DND-41 (cell line): ENCODE data around the gene MOBP.
"Not testable (repeated sequence)": the region's sequence is repeated elsewhere in the genome, so short reads cannot be mapped to it uniquely, and the experiment has no call there.

ENCODE experiments used
- ATAC-seq: fragments of 200-7000 bp; cut with Tn5 transposase; 3 replicates; pipeline ENCODE4 v1.9.1; 2021; ENCODE audit warnings: low read depth; ENCODE audit not compliant: insufficient read depth
- DNase-seq: peaks from one replicate; pipeline ENCODE4 v3.0.0-alpha.2; 2020
- H2AFZ ChIP-seq: 2 replicates; pipeline ENCODE4 v1.6.0; 2012; ENCODE audit warnings: low read depth, low read length
- H3K27ac ChIP-seq: 2 replicates; pipeline ENCODE4 v1.5.1; 2012; ENCODE audit warnings: low read length, inconsistent platforms
- H3K27me3 ChIP-seq: fragments of 200-600 bp; sonication (generic); 2 replicates; pipeline ENCODE4 v1.6.0; 2012; ENCODE audit warnings: low read length, mild to moderate bottlenecking, inconsistent platforms; ENCODE audit not compliant: insufficient read depth, poor library complexity
- H3K36me3 ChIP-seq: 2 replicates; pipeline ENCODE4 v1.5.1; 2012; ENCODE audit warnings: low read length, inconsistent platforms; ENCODE audit not compliant: insufficient read depth
- H3K4me1 ChIP-seq: 2 replicates; pipeline ENCODE4 v1.5.1; 2012; ENCODE audit warnings: mild to moderate bottlenecking, low read length; ENCODE audit not compliant: insufficient read depth
- H3K4me2 ChIP-seq: 2 replicates; pipeline ENCODE4 v1.6.0; 2012; ENCODE audit warnings: mild to moderate bottlenecking, moderate library complexity, low read length, inconsistent platforms; ENCODE audit not compliant: insufficient read depth
- H3K4me3 ChIP-seq, 2 experiments: fragments of 200-600 bp in 1 of 2; shearing (Covaris generic) in 1 of 2; 2 replicates each; pipeline ENCODE4 v1.5.1; 2012 to 2016; ENCODE audit warnings: inconsistent platforms in 2 of 2, low read length in 2 of 2, mild to moderate bottlenecking in 2 of 2, low read depth in 1 of 2, moderate library complexity in 1 of 2
- H3K79me2 ChIP-seq: 2 replicates; pipeline ENCODE4 v1.6.0; 2012; ENCODE audit warnings: low read length, inconsistent platforms; ENCODE audit not compliant: insufficient read depth
- H3K9ac ChIP-seq: 2 replicates; pipeline ENCODE4 v1.6.0; 2012; ENCODE audit warnings: low read depth, mild to moderate bottlenecking, inconsistent platforms, low read length, moderate library complexity
- H3K9me3 ChIP-seq: 2 replicates; pipeline ENCODE4 v1.5.1; 2012; ENCODE audit warnings: low read length, moderate library complexity, mild to moderate bottlenecking, inconsistent platforms; ENCODE audit not compliant: insufficient read depth, severe bottlenecking
- H4K20me1 ChIP-seq: 2 replicates; pipeline ENCODE4 v1.6.0; 2012; ENCODE audit warnings: low read length; ENCODE audit not compliant: insufficient read depth
- CTCF ChIP-seq: IDR thresholded peaks from 2 replicates; pipeline ENCODE4 v1.5.1; 2012; ENCODE audit warnings: borderline replicate concordance, low read length, moderate library complexity, mild to moderate bottlenecking; ENCODE audit not compliant: poor library complexity, severe bottlenecking; ENCODE audit errors: extremely low read depth
- EZH2 ChIP-seq: IDR thresholded peaks from 3 replicates; pipeline ENCODE4 v1.6.1; 2012; ENCODE audit warnings: borderline replicate concordance, low read depth, mild to moderate bottlenecking, moderate library complexity, low read length, inconsistent platforms; ENCODE audit not compliant: severe bottlenecking

The MOBP gene

DNA sequence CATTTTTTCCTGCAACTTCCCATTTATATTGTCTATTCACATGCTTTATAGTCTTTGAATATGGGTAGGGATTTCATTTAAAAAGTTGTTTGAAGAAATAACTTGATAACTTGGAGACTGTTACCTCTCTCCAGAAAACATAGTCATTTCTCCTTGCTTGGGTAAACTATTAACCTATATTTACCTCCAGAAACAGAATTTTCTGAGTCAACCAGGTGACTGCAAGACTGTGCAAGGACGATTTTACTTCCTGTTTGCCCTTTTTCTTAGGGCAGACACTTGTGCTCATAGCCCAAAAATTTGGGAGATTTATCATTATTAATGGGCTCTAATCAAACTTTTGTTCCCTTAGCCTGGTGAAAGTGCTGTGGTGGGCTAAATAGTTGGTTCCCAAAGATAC lies 14.3 kb upstream of the MOBP start:
- H3K79me2 ChIP-seq, result no peaks in the 10 kb centered on the region
- H3K4me1 ChIP-seq, result no peaks in the 10 kb centered on the region
- DNase-seq (no peak), ATAC-seq (no peak)
- H4K20me1 ChIP-seq, result no peaks in the 10 kb centered on the region
- no peak for TF ChIP-seq EZH2
- TF ChIP-seq CTCF, result no peak
- no peak overlapping the region for H3K4me2 ChIP-seq
- no peak overlapping the region for H3K4me3 ChIP-seq
- H3K27me3 ChIP-seq, result peaks cover 10% of the 10 kb centered on the region
- H3K36me3 ChIP-seq, result no peaks in the 10 kb centered on the region
- no peaks in the 10 kb centered on the region for H3K9me3 ChIP-seq
- no peak overlapping the region for H3K27ac ChIP-seq
- no peak overlapping the region for H2AFZ ChIP-seq
- no peak overlapping the region for H3K9ac ChIP-seq

- not testable (repeated sequence) for H3K27ac ChIP-seq, H3K4me3 ChIP-seq, H2AFZ ChIP-seq, ATAC-seq, H3K4me2 ChIP-seq, H3K9me3 ChIP-seq, H3K4me1 ChIP-seq, H3K36me3 ChIP-seq, DNase-seq, H3K79me2 ChIP-seq, H4K20me1 ChIP-seq, H3K9ac ChIP-seq
- H3K27me3 ChIP-seq, result peaks cover 10% of the 10 kb centered on the region
Measured at GRCh38 chr3:39453872-39454271, 13.6 kb upstream of the MOBP start.

- Histone ChIP-seq H2AFZ (no peak overlapping the region), H3K36me3 (no peaks in the 10 kb centered on the region), H3K27ac (no peak overlapping the region), H3K4me1 (no peaks in the 10 kb centered on the region), H3K4me3 (no peak overlapping the region), H3K9ac (no peak overlapping the region), H3K79me2 (no peaks in the 10 kb centered on the region), H3K9me3 (no peaks in the 10 kb centered on the region), H3K27me3 (peaks cover 7% of the 10 kb centered on the region), H4K20me1 (no peaks in the 10 kb centered on the region), H3K4me2 (no peak overlapping the region)
- DNase-seq (no peak), ATAC-seq (no peak)
- TF ChIP-seq EZH2, result no peak
Measured at GRCh38 chr3:39454591-39455217, 12.8 kb upstream of the MOBP start.

DNA sequence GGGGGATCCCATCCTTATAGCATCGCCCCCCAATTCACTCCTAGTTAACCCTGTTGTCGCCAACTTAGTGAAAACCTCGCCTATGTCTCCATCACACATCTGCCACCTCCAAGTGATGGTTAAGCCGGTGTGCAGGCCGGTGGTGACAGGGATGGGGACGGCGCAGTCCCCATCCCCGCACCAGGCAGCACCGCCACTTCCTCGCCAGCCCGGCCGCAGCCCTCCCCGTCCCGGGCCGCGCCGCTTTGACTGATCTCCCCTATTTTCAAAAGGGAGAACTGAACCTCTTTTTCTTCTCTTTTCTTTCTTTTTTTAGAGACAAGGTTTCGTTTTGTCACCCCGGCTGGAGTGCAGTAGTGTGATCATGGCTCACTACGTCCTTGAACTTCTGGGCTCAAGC lies 11.3 kb upstream of the MOBP start:
- Histone ChIP-seq H3K27ac (no peak overlapping the region), H3K27me3 (peaks cover 7% of the 10 kb centered on the region), H2AFZ (no peak overlapping the region), H3K4me1 (no peaks in the 10 kb centered on the region), H3K4me2 (no peak overlapping the region), H3K36me3 (no peaks in the 10 kb centered on the region), H3K4me3 (no peak overlapping the region), H3K9me3 (no peaks in the 10 kb centered on the region), H4K20me1 (no peaks in the 10 kb centered on the region), H3K79me2 (no peaks in the 10 kb centered on the region), H3K9ac (no peak overlapping the region)
- no peak for DNase-seq
- ATAC-seq, result no peak
- TF ChIP-seq CTCF, result no peak
- TF ChIP-seq EZH2, result no peak
